Raji (cell line): Measurements from ENCODE around the gene AKT3.

ENCODE experiments used
- POLR2A ChIP-seq: IDR thresholded peaks from 2 replicates; pipeline ENCODE4 v1.6.1; 2011; ENCODE audit warnings: low read depth, low read length, control low read depth; ENCODE audit not compliant: insufficient read depth

Gene AKT3

GRCh38 chr1:243730487-243731150 lies 119.4 kb downstream of the AKT3 start:
- no peak for TF ChIP-seq POLR2A

GRCh38 chr1:243729956-243730355 lies 120.1 kb downstream of the AKT3 start:
- no peak for TF ChIP-seq POLR2A

GRCh38 chr1:243727503-243728203 lies 122.4 kb downstream of the AKT3 start:
- TF ChIP-seq POLR2A = no peak

DNA sequence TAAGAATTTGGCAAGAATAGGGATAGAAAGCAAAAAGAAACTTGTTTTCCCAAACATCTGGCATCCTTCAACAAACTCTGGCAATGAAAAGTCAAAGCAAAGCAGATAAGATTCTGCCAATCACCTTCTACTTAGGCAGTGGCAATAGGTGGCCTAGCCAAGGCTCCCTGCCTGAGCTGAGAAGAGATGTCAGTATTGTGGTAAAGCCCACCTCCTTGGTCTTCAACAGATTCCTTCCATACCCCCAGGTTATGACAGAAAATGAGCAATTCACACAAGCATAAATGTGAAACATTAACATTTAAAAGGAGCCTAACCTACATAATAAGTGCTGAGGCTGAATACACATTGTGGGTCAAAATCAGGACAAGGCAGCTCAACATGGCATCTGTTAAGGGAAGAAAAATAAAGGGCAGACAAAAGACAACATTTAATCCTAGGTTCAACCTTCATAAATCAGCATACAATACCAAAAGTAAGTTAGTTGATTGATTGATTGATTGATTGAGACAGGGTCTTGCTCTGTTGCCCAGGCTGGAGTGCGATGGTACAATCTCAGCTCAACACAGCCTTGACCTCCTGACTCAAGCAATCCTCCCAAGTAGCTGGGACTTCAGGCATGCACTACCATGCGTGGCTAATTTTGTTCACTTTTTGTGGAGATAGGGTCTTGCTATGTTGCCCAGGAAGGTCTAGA lies 123.1 kb downstream of the AKT3 start:
- no peak for TF ChIP-seq POLR2A

DNA sequence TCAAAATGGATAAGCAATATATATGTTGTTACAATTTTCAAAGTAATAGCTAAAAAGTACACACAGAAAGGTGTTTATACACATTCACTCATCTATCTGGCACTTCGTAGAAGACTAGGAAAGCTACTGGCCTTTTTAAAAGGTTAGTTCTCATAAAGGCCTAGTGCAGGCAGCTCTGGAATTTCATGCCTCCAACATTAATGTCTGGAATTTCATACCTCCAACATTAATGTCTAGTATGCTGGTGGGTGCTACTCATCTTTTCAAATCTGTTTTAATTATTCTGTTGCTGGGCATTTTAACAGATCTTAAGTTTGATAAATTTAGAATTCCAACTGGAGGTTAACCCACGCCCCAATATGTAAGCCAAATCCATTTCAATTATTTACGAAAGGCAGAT lies 124.2 kb downstream of the AKT3 start:
- no peak for TF ChIP-seq POLR2A

DNA sequence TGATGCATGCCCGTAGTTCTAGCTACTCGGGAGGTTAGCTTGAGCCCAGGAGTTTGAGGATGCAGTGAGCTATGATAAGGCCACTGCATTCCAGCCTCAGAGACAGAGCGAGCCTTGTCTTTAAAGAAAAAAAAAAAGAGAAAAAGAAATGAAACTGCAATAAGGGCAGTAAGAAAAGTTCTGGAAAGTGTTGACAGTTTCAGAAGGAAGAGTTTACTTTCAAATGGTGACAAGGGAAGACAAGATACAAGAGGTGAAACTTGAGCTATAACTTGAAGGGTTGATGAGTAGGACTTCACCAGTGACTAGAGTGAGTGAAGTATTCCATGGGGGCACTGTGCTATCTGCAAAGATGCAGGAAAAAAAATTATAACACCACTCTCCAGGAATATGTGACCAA lies 125.0 kb downstream of the AKT3 start:
- TF ChIP-seq POLR2A = no peak

GRCh38 chr1:243723458-243724043 lies 126.5 kb downstream of the AKT3 start:
- no peak for TF ChIP-seq POLR2A

DNA sequence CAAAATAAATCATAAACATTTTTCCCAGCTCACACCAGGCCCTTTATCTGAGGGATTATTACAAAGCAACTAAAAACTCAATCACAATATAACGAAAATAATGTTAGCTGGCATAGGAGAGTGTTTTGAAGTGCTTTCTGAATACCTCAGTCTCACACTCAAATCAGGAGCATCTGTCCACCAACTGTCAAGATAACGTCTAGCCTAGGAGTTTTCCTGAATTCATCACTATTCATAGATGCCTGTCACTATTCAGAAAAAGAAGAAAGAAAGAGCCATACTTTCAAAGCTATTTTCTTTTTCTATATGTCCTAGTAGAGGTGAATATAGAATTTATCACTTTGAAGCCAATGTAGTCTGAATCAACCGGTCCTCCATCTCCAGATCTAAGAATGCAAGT lies 127.0 kb downstream of the AKT3 start:
- no peak for TF ChIP-seq POLR2A

- TF ChIP-seq POLR2A = no peak
Measured at GRCh38 chr1:243719476-243719875, 130.6 kb downstream of the AKT3 start.

- no peak for TF ChIP-seq POLR2A
Measured at GRCh38 chr1:243718893-243719292, 131.2 kb downstream of the AKT3 start.

DNA sequence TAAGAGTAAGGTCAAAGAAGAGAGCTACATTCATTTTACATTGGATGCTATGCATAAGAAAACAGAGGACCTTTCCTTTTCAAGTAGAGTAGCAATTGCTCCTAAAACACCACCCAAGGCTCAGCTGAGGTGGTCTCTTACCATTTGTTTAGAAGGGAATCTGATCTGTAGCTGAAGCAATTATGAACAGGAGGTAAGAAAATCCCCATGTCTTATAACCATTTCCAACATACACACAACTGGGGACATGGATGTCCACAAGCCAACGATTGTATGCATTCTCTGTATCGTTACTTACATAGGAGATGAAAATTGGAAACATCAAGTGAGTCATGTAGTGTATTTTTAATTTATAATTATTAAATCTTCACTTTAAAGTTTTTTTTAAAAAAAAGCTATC lies 132.0 kb downstream of the AKT3 start:
- TF ChIP-seq POLR2A = no peak

DNA sequence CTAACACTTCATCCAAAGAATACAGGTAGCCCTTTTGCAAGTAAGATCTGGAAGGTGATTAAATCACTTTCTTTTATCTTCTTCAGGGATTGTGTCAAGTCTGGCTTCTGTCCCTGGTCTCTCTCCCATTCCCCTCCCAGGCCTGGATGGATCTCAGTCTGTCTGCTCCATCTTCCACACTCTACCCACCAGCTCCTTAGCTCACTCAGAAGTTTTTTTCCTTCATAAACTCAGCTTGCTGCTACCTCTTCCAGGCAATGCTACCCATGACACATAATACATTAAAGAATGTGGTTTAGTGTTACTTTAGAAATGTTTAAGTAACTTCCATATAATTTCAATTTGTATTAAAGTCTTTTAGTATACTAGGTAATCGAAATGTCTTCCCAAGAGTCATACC lies 133.1 kb downstream of the AKT3 start:
- no peak for TF ChIP-seq POLR2A

DNA sequence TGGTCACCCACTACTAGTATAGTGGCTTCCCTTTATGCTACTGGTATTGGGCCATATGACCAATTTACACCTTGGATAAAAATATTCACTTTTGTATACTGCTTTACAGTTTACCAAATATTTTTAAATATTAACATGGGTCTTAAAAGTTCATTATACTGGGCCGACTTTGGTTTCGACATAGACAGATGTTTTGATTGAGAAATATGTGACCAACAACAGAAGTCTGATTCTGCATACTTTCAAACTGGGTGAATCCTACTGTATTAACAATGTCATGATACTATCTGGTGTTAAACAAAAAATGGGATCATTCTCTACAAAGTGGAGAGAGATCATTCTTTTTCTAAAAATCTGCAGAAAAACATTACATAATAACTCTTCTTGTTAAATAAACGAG lies 134.8 kb downstream of the AKT3 start:
- no peak for TF ChIP-seq POLR2A

- TF ChIP-seq POLR2A = no peak
Measured at GRCh38 chr1:243713470-243714186, 136.4 kb downstream of the AKT3 start.

GRCh38 chr1:243712941-243713340 lies 137.1 kb downstream of the AKT3 start:
- no peak for TF ChIP-seq POLR2A
